GM18498 (cell line): ENCODE results near the gene UCK1.

Experiments
- ATAC-seq: cut with Tn5 transposase; IDR thresholded peaks from one replicate; pipeline ENCODE4 v1.9.1; 2021; ENCODE audit warnings: mild to moderate bottlenecking, moderate library complexity; ENCODE audit not compliant: unreplicated experiment

UCK1 gene

GRCh38 chr9:131530920-131531832 lies at the start of gene UCK1:
UCK1 (minus strand) TSS chr9:131531263; CDS start chr9:131531174, 89 bp downstream.
- peak; percentile 80 for ATAC-seq

- ATAC-seq: no peak
Measured at GRCh38 chr9:131580358-131580757, 49.3 kb upstream of the UCK1 start.

GRCh38 chr9:131579789-131580211 lies 48.7 kb upstream of the UCK1 start:
- ATAC-seq: no peak

- ATAC-seq: peak; percentile 74
Measured at GRCh38 chr9:131578731-131579504, 47.9 kb upstream of the UCK1 start.

GRCh38 chr9:131578021-131578420 lies 47.0 kb upstream of the UCK1 start:
- no peak for ATAC-seq

GRCh38 chr9:131577005-131578000 lies 46.2 kb upstream of the UCK1 start:
- ATAC-seq: no peak

- no peak for ATAC-seq
Measured at GRCh38 chr9:131575946-131576853, 45.1 kb upstream of the UCK1 start.

- no peak for ATAC-seq
Measured at GRCh38 chr9:131574730-131575640, 43.9 kb upstream of the UCK1 start.

- no peak for ATAC-seq
Measured at GRCh38 chr9:131567910-131568309, 36.8 kb upstream of the UCK1 start.

- no peak for ATAC-seq
Measured at GRCh38 chr9:131566158-131566557, 35.1 kb upstream of the UCK1 start.

- no peak for ATAC-seq
Measured at GRCh38 chr9:131565369-131565768, 34.3 kb upstream of the UCK1 start.

- ATAC-seq: no peak
Measured at GRCh38 chr9:131562032-131562959, 31.2 kb upstream of the UCK1 start.

GRCh38 chr9:131559421-131560000 lies 28.4 kb upstream of the UCK1 start:
- no peak for ATAC-seq

GRCh38 chr9:131557855-131558548 lies 26.9 kb upstream of the UCK1 start:
- ATAC-seq: no peak

GRCh38 chr9:131555841-131556673 lies 25.0 kb upstream of the UCK1 start:
- ATAC-seq: no peak
